ENCODE results near the gene MIXL1.
"Not testable (repeated sequence)": the region's sequence is repeated elsewhere in the genome, so short reads cannot be mapped to it uniquely, and the experiment has no call there.

Gene MIXL1

GRCh38 chr1:226223157-226223785, at the start of gene MIXL1:
Gene MIXL1 (plus strand): TSS chr1:226223664. CDS start chr1:226223682, 18 bp downstream.
- DNase-seq: no peak

- DNase-seq: no peak
Observed at GRCh38 chr1:226176870-226177269, 46.6 kb upstream of the MIXL1 start.

GRCh38 chr1:226181996-226182714, 41.3 kb upstream of the MIXL1 start:
- DNase-seq: peak; percentile 11

- no peak for DNase-seq
Observed at GRCh38 chr1:226185141-226186036, 38.1 kb upstream of the MIXL1 start.

GRCh38 chr1:226186124-226187018, 37.1 kb upstream of the MIXL1 start, which contains the start of gene ACBD3:
Gene ACBD3 (minus strand): TSS chr1:226186741. CDS start chr1:226186675, 66 bp downstream.
- DNase-seq: peak; percentile 83

GRCh38 chr1:226187019-226187322, 36.5 kb upstream of the MIXL1 start:
- no peak for DNase-seq

- DNase-seq: no peak
Observed at GRCh38 chr1:226187380-226187779, 36.1 kb upstream of the MIXL1 start.

- DNase-seq: peak; percentile 55
Observed at GRCh38 chr1:226195144-226195543, 28.3 kb upstream of the MIXL1 start.

- no peak for DNase-seq
Observed at GRCh38 chr1:226199971-226200370, 23.5 kb upstream of the MIXL1 start.

GRCh38 chr1:226201029-226201593, 22.4 kb upstream of the MIXL1 start:
- no peak for DNase-seq

GRCh38 chr1:226202246-226202645, 21.2 kb upstream of the MIXL1 start:
- DNase-seq: no peak

GRCh38 chr1:226202666-226203065, 20.8 kb upstream of the MIXL1 start:
- DNase-seq: not testable (repeated sequence)

GRCh38 chr1:226203240-226203639, 20.2 kb upstream of the MIXL1 start:
- no peak for DNase-seq

- no peak for DNase-seq
Observed at GRCh38 chr1:226203655-226204054, 19.8 kb upstream of the MIXL1 start.

- DNase-seq: no peak
Observed at GRCh38 chr1:226204198-226204597, 19.3 kb upstream of the MIXL1 start.

GRCh38 chr1:226207048-226207447, 16.4 kb upstream of the MIXL1 start:
- DNase-seq: no peak

- no peak for DNase-seq
Observed at GRCh38 chr1:226209307-226210059, 14.0 kb upstream of the MIXL1 start.

- DNase-seq: no peak
Observed at GRCh38 chr1:226210571-226211176, 12.8 kb upstream of the MIXL1 start.

GRCh38 chr1:226211181-226211821, 12.2 kb upstream of the MIXL1 start:
- DNase-seq: no peak

- DNase-seq: no peak
Observed at GRCh38 chr1:226212545-226212944, 10.9 kb upstream of the MIXL1 start.
